Measurements from ENCODE around the gene GRK5. TPM values are rescaled to one million over a fixed set of nuclear protein-coding genes. Genes with fewer than 3 reads are reported as not detected.

The GRK5 gene
- total and polyA plus RNA-seq, 9 of the 15 experiments (the other 6 are each of a cell fraction or from before 2014, with no cell fraction given): 0.46 to 0.83 (median 0.67) TPM; not detected in 2

DNA sequence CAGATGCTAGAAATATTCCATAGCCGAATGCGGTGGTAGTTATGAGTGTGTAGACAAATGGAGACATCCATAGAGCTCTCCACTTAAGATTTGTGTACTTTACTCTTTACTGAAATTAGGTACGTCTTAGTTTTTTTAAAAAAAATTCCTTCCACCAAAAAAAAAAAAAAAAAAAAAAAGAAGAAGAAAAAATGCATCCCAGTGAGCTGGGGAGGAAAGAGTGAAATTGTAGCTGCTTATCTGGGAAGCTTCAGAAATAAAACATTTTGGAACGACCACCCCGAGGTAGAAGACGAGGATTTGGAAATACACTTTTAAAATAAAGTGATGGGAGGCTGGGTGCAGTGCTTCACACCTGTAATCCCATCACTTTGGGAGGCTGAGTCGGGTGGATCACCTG, 281.3 kb downstream of the GRK5 start:
- ATAC-seq (no peak), FAIRE-seq (no peak), DNase-seq (ENCODE audit: extremely low read depth in 1 of 4, low spot score in 3 of 4) (no peak)
- Histone ChIP-seq H3K36me3 (ENCODE audit: control insufficient read depth, insufficient read depth, low read length) (no peaks in the 10 kb centered on the region), H3K9me3 (replicated peaks; ENCODE audit: control insufficient read depth, insufficient read depth, low read depth, low read length) (no peaks in the 10 kb centered on the region), H2AFZ (ENCODE audit: low read depth, low read length) (no peak overlapping the region), H3K79me2 (ENCODE audit: control insufficient read depth, insufficient read depth, low read length) (no peaks in the 10 kb centered on the region), H3K9me1 (ENCODE audit: control insufficient read depth, insufficient read depth, low read length) (no peaks in the 10 kb centered on the region), H3K9ac (ENCODE audit: insufficient read depth in 1 of 2, low read depth in 2 of 2, low read length in 2 of 2) (no peak overlapping the region), H3K4me3 (no peak overlapping the region), H3K4me2 (ENCODE audit: insufficient read depth, low read length) (no peak overlapping the region), H3K27me3 (ENCODE audit: control insufficient read depth in 2 of 2, insufficient read depth in 2 of 2, low read length in 2 of 2) (no peaks in the 10 kb centered on the region), H4K20me1 (replicated peaks; ENCODE audit: control insufficient read depth, insufficient read depth, low read length) (no peaks in the 10 kb centered on the region), H3K27ac (ENCODE audit: extremely low read depth, low read depth, low read length) (no peak overlapping the region), H3K4me1 (replicated peaks in 1 of 2; ENCODE audit: control insufficient read depth in 2 of 2, insufficient read depth in 2 of 2, low read length in 2 of 2) (peaks cover 0 to 5% of the 10 kb centered on the region in 2 experiments; a peak in 2 of 5 replicates)
- intact Hi-C loops (cut with micrococcal nuclease) (no loop called here), in situ Hi-C loops (cut with MboI) (no loop called here)
- CTCF ChIA-PET (ENCODE audit: low intra/inter-chr PET ratio): no interaction called here
- 75% methylated on average over 6 of the region's 7 CpGs for WGBS (ENCODE audit: insufficient coverage, low coverage, missing lambda C conversion rate)
- TF ChIP-seq MYC (IDR thresholded peaks at IDR 0.05; ENCODE audit: low read depth, low read length): no peak
- TF ChIP-seq MYC (CRISPR knock-in tag; IDR thresholded peaks at IDR 0.05; ENCODE audit: borderline replicate concordance, low read depth): no peak
- no peak for TF ChIP-seq EHMT2 (IDR thresholded peaks at IDR 0.05)
- no peak for TF ChIP-seq BRD4 (IDR thresholded peaks at IDR 0.05)
- TF ChIP-seq MEF2A (IDR thresholded peaks at IDR 0.05; ENCODE audit: control insufficient read depth, low read depth, low read length): no peak
- no peak for TF ChIP-seq ZNF695 (CRISPR knock-in tag; IDR thresholded peaks at IDR 0.05)
- TF ChIP-seq ZNF76 (CRISPR knock-in tag; IDR thresholded peaks at IDR 0.05; ENCODE audit: borderline replicate concordance): no peak
- TF ChIP-seq SIX5 (IDR thresholded peaks at IDR 0.05; ENCODE audit: borderline replicate concordance in 1 of 2, insufficient read depth in 1 of 2, low read depth in 1 of 2, low read length in 2 of 2): no peak
- TF ChIP-seq ELF2 (CRISPR knock-in tag; IDR thresholded peaks at IDR 0.05): no peak
- no peak for TF ChIP-seq TAF1 (IDR thresholded peaks at IDR 0.05; ENCODE audit: control insufficient read depth, extremely low read depth, insufficient read depth, low read length, severe bottlenecking)
- TF ChIP-seq BHLHE40 (IDR thresholded peaks at IDR 0.05; ENCODE audit: low read length): no peak
- no peak for TF ChIP-seq CBX8 (IDR thresholded peaks at IDR 0.05; ENCODE audit: borderline replicate concordance, extremely low read depth, low read depth, low read length, poor library complexity, severe bottlenecking)
- no peak for TF ChIP-seq ESRRA (IDR thresholded peaks at IDR 0.05; ENCODE audit: borderline replicate concordance, low read depth)
- no TSS peak for BruUV-seq (replicated peaks)
- POLR2A ChIA-PET: no interaction called here

Measured in K562 (cell line).